A549 (cell line): ENCODE results near the gene INSYN1. TPM values are rescaled to one million over a fixed set of nuclear protein-coding genes. Genes with fewer than 3 reads are reported as not detected.

ENCODE experiments used
- ATAC-seq, 2 experiments: fragments of 200-7000 bp in 1 of 2; fragments of >200 bp in 1 of 2; cut with Nextera tagmentation in 1 of 2; cut with Tn5 transposase in 1 of 2; 3 replicates each; pipeline versions ENCODE4 v1.8.0 to v1.9.1; 2018 to 2020; ENCODE audit warnings: mild to moderate bottlenecking in 1 of 2, moderate library complexity in 1 of 2
- CTCF ChIA-PET: fragments of 300-600 bp; sonication (Branson Sonifier 250); formaldehyde crosslinking; extraction: SDS; loops from one replicate; lab custom pipeline; 2021; ENCODE audit warnings: antibody characterized with exemption, inconsistent platforms; lab: Yijun Ruan, JAX
- POLR2A ChIA-PET: fragments of 350-600 bp; formaldehyde crosslinking; extraction: SDS; loops from one replicate; lab custom pipeline; 2021; ENCODE audit warnings: antibody characterized with exemption, inconsistent platforms; lab: Yijun Ruan, JAX
- DNase-seq, 2 experiments: peaks; one replicate each; pipeline versions ENCODE4 v3.0.0 to v3.0.0-alpha.2; 2011 to 2016; ENCODE audit warnings: low read depth in 1 of 2, low spot score in 1 of 2
- FAIRE-seq: peaks from 2 replicates; lab custom pipeline; 2011; peaks lifted over from hg19 to GRCh38; lab: Jason Lieb, UNC
- H3K27ac ChIP-seq, 2 experiments: fragments of >200 bp; sonication (Bioruptor Twin); formaldehyde crosslinking; 3 replicates each; pipeline ENCODE4 v1.5.1; 2016 to 2017
- H3K4me1 ChIP-seq: fragments of >200 bp; sonication (Bioruptor Twin); formaldehyde crosslinking; 3 replicates; pipeline ENCODE4 v1.6.1; 2016
- H3K4me2 ChIP-seq: fragments of >200 bp; sonication (Bioruptor Twin); formaldehyde crosslinking; 3 replicates; pipeline ENCODE4 v1.6.1; 2016
- H3K4me3 ChIP-seq: fragments of >200 bp; sonication (Bioruptor Twin); formaldehyde crosslinking; 3 replicates; pipeline ENCODE4 v1.5.1; 2016
- H3K9me3 ChIP-seq: fragments of >200 bp; sonication (Bioruptor Twin); formaldehyde crosslinking; 3 replicates; pipeline ENCODE4 v1.6.1; 2016
- BHLHE40 ChIP-seq: IDR thresholded peaks from 2 replicates; pipeline ENCODE4 v1.6.1; 2012; ENCODE audit warnings: low read depth, low read length, inconsistent platforms
- CBX8 ChIP-seq: fragments of 200-600 bp; sonication (generic); IDR thresholded peaks from 2 replicates; pipeline ENCODE4 v1.6.1; 2016
- CEBPB ChIP-seq, 2 experiments: fragments of >200 bp in 1 of 2; sonication (Bioruptor Twin) in 1 of 2; formaldehyde crosslinking in 1 of 2; IDR thresholded peaks; 2 replicates each; pipeline ENCODE4 v1.6.1; 2012 to 2016
- CHD4 ChIP-seq: fragments of 200-600 bp; sonication (generic); IDR thresholded peaks from 2 replicates; pipeline ENCODE4 v1.6.1; 2016; ENCODE audit warnings: antibody characterized with exemption, mild to moderate bottlenecking, borderline replicate concordance
- CTCF ChIP-seq: fragments of >200 bp; sonication (Bioruptor Twin); formaldehyde crosslinking; IDR thresholded peaks from 3 replicates; pipeline ENCODE4 v1.5.1; 2016
- EHMT2 ChIP-seq: fragments of 200-600 bp; sonication (generic); IDR thresholded peaks from 2 replicates; pipeline ENCODE4 v1.6.1; 2016; ENCODE audit warnings: antibody characterized with exemption, low read depth, mild to moderate bottlenecking, moderate library complexity
- ELK1 ChIP-seq: fragments of 150-350 bp; IDR thresholded peaks from 2 replicates; pipeline ENCODE4 v1.6.1; 2014; ENCODE audit warnings: low read depth, mild to moderate bottlenecking, low read length
- GATA3 ChIP-seq: IDR thresholded peaks from 2 replicates; pipeline ENCODE4 v1.6.1; 2012; ENCODE audit warnings: borderline replicate concordance
- HEYL ChIP-seq: fragments of 250-450 bp; sonication (Bioruptor Pico); IDR thresholded peaks from 2 replicates; pipeline ENCODE4 v1.8.0; 2021; ENCODE audit warnings: mild to moderate bottlenecking, moderate library complexity
- HMGXB4 ChIP-seq: fragments of 250-450 bp; sonication (Bioruptor Pico); IDR thresholded peaks from 2 replicates; pipeline ENCODE4 v1.5.0; 2021; ENCODE audit warnings: mild to moderate bottlenecking, moderate library complexity, borderline replicate concordance
- JUN ChIP-seq, 2 experiments: fragments of >200 bp; sonication (Bioruptor Twin); formaldehyde crosslinking; IDR thresholded peaks; 2 replicates in 1 of 2; 3 replicates in 1 of 2; pipeline ENCODE4 v1.6.1; 2016 to 2017
- JUNB ChIP-seq: fragments of >200 bp; sonication (Bioruptor Twin); formaldehyde crosslinking; IDR thresholded peaks from 2 replicates; pipeline ENCODE4 v1.6.1; 2016
- KDM1A ChIP-seq: fragments of 200-600 bp; sonication (generic); IDR thresholded peaks from 2 replicates; pipeline ENCODE4 v1.6.1; 2016; ENCODE audit warnings: low read depth, mild to moderate bottlenecking
- MAX ChIP-seq: IDR thresholded peaks from 2 replicates; pipeline ENCODE4 v1.6.1; 2012
- MAZ ChIP-seq: fragments of 150-350 bp; IDR thresholded peaks from 2 replicates; pipeline ENCODE4 v1.6.1; 2014; ENCODE audit warnings: antibody characterized with exemption, low read depth, low read length, borderline replicate concordance
- MYC ChIP-seq: IDR thresholded peaks from 2 replicates; pipeline ENCODE4 v1.6.1; 2012; ENCODE audit warnings: mild to moderate bottlenecking, inconsistent platforms, low read length, improper control_type of control experiment, borderline replicate concordance
- NPAS2 ChIP-seq: fragments of 250-450 bp; sonication (Bioruptor Pico); IDR thresholded peaks from 2 replicates; pipeline ENCODE4 v1.8.0; 2022; ENCODE audit warnings: mild to moderate bottlenecking, moderate library complexity, borderline replicate concordance
- POLR2A ChIP-seq: IDR thresholded peaks from 2 replicates; pipeline ENCODE4 v1.6.1; 2012; ENCODE audit warnings: mild to moderate bottlenecking, low read length
- RNF2 ChIP-seq: fragments of 200-600 bp; sonication (generic); IDR thresholded peaks from 2 replicates; pipeline ENCODE4 v1.6.1; 2016; ENCODE audit warnings: low read depth, mild to moderate bottlenecking, antibody characterized with exemption, moderate library complexity, borderline replicate concordance
- USF2 ChIP-seq: fragments of 450-650 bp; IDR thresholded peaks from 2 replicates; pipeline ENCODE4 v1.6.1; 2014; ENCODE audit warnings: antibody characterized with exemption
- WGBS: methylation state at CpG from one replicate; pipeline ENCODE4 v1.1.6; 2017; ENCODE audit errors: missing lambda C conversion rate; 5-methylcytosine and 5-hydroxymethylcytosine counted together
- polyA plus RNA-seq, 4 experiments: library from polyadenylated mRNA; depleted of rRNA in 3 of 4; stranded (reverse); fragments of >200 nt; fragmentation: RNase III in 1 of 4; extraction: RNeasy Plus Mini Kit Qiagen cat#74134 plus additional on column Dnase treatment in 1 of 4; gene quantifications; 2 replicates in 3 of 4; 3 replicates in 1 of 4; pipeline ENCODE4 v1.2.3, GENCODE V29; 2011 to 2017

INSYN1 gene
- polyA plus RNA-seq, 2 of the 4 experiments (the other 2 are of a cell fraction) = 0.54 to 1.9 TPM

- TF ChIP-seq JUN (IDR thresholded peaks at IDR 0.05) (no peak), EHMT2 (no peak), POLR2A (no peak), MYC (no peak)
- H3K27ac ChIP-seq = no peak overlapping the region
- no peak for ATAC-seq
- H3K4me3 ChIP-seq = no peak overlapping the region
- no peaks in the 10 kb centered on the region for H3K9me3 ChIP-seq
- no peak overlapping the region for H3K4me2 ChIP-seq
- no peak for FAIRE-seq
- H3K4me1 ChIP-seq = no peaks in the 10 kb centered on the region
- 30% methylated on average over 3 of the region's 3 CpGs for WGBS
- no peak for DNase-seq
- CTCF ChIA-PET = interaction anchor here (1.8 kb wide), 1 partner anchor 17 kb away, joined by 6 read pairs; no protein-coding TSS in a partner anchor
- POLR2A ChIA-PET = no interaction called here
Observed at GRCh38 chr15:73717206-73717605, 35.9 kb downstream of the INSYN1 start.

- TF ChIP-seq USF2 (no peak), BHLHE40 (no peak), CBX8 (no peak)
- DNase-seq (no peak), ATAC-seq (no peak), FAIRE-seq (no peak)
- Histone ChIP-seq H3K4me3 (no peak overlapping the region), H3K4me1 (no peaks in the 10 kb centered on the region), H3K4me2 (no peak overlapping the region), H3K9me3 (no peaks in the 10 kb centered on the region), H3K27ac (no peak overlapping the region)
- POLR2A ChIA-PET = no interaction called here
- CTCF ChIA-PET = interaction anchor here (1.1 to 4.2 kb wide), 4 partner anchors 12 to 80 kb away, joined by 3 to 20 read pairs (median 5); no protein-coding TSS in a partner anchor
- 79% methylated on average over 6 of the region's 6 CpGs for WGBS
Observed at GRCh38 chr15:73716417-73716816, 36.7 kb downstream of the INSYN1 start.

- ChIA-PET POLR2A (no interaction called here), CTCF (interaction anchor here (1.9 to 4.2 kb wide), 2 partner anchors 11 to 79 kb away, joined by 4 to 20 read pairs; no protein-coding TSS in a partner anchor)
- no peak overlapping the region for H3K27ac ChIP-seq
- no peak overlapping the region for H3K4me3 ChIP-seq
- no peak for TF ChIP-seq GATA3
- no peak for TF ChIP-seq ELK1
- TF ChIP-seq HMGXB4 (CRISPR knock-in tag) = no peak
- TF ChIP-seq CTCF = no peak
- no peak for TF ChIP-seq CHD4
- no peak for TF ChIP-seq KDM1A
- TF ChIP-seq RNF2 = no peak
- no peak for TF ChIP-seq MYC
- no peak for TF ChIP-seq MAX
- no peak for TF ChIP-seq HEYL (CRISPR knock-in tag)
- TF ChIP-seq JUNB = no peak
- no peak for TF ChIP-seq CEBPB (IDR thresholded peaks at IDR 0.05)
- TF ChIP-seq NPAS2 = no peak
- no peak for TF ChIP-seq MAZ
- H3K9me3 ChIP-seq = no peaks in the 10 kb centered on the region
- ATAC-seq (no peak; a peak in 1 of 6 replicates), DNase-seq (no peak), FAIRE-seq (no peak)
- 94% methylated on average over 3 of the region's 3 CpGs for WGBS
- no peaks in the 10 kb centered on the region for H3K4me1 ChIP-seq
- H3K4me2 ChIP-seq = no peak overlapping the region
Observed at GRCh38 chr15:73715417-73715816, 37.7 kb downstream of the INSYN1 start.
